GM12892 (cell line): Measurements from ENCODE around the gene APBB1.

ENCODE experiments used
- POLR2A ChIP-seq: IDR thresholded peaks from 2 replicates; pipeline ENCODE4 v1.6.1; 2011; ENCODE audit warnings: low read depth, low read length, control low read depth
- POLR2AphosphoS5 ChIP-seq: IDR thresholded peaks from 2 replicates; pipeline ENCODE4 v1.6.1; 2011; ENCODE audit warnings: low read depth, low read length, control low read depth
- TAF1 ChIP-seq: IDR thresholded peaks from 2 replicates; pipeline ENCODE4 v1.6.1; 2011; ENCODE audit warnings: low read depth, mild to moderate bottlenecking, control low read depth, low read length, borderline replicate concordance

- TF ChIP-seq TAF1 (no peak), POLR2A (no peak), POLR2AphosphoS5 (no peak)
These were observed 7.3 kb downstream of the APBB1 start for GRCh38 chr11:6411594-6412031.
